ENCODE data around the gene MAMDC4. TPM values are rescaled to one million over a fixed set of nuclear protein-coding genes. Genes with fewer than 3 reads are reported as not detected.
A peak's percentile ranks its signal among the peaks of the same experiment; 100 is the strongest.

MAMDC4 gene
- total and polyA plus RNA-seq, 2 of the 8 experiments (the other 6 are each of a cell fraction or from before 2014, with no cell fraction given): 3.1 to 4.5 TPM

GRCh38 chr9:136829412-136829811, 22.7 kb upstream of the MAMDC4 start:
- no peak overlapping the region for H3K18ac ChIP-seq (ENCODE audit: extremely low read depth, low read length)
- TF ChIP-seq KDM1A (IDR thresholded peaks at IDR 0.05; ENCODE audit: borderline replicate concordance, low read length) (no peak), NANOG (IDR thresholded peaks at IDR 0.05; ENCODE audit: insufficient read depth, low read depth, low read length, poor library complexity, severe bottlenecking) (no peak), CTCF (IDR thresholded peaks at IDR 0.05; ENCODE audit: control extremely low read depth in 1 of 3, insufficient read depth in 1 of 3, low read depth in 1 of 3, low read length in 3 of 3) (peak in 1 of 3 experiments; percentile 10; a peak in 1 of 4 replicates), MAFK (IDR thresholded peaks at IDR 0.05; ENCODE audit: low read depth, low read length) (no peak)
- no peak overlapping the region for H2BK120ac ChIP-seq (replicated peaks; ENCODE audit: low read depth, low read length)
- WGBS, 2 experiments (ENCODE audit: extremely low coverage in 1 of 2, insufficient coverage in 1 of 2, insufficient read length in 1 of 2, insufficient replicate concordance in 2 of 2, low coverage in 1 of 2, low lambda C conversion rate in 2 of 2, missing lambda C conversion rate in 1 of 2): 93% methylated on average over 14 of the region's 14 CpGs; no CpG with 5 or more reads in 1 of the 2 experiments
- no peaks in the 10 kb centered on the region for H3K79me2 ChIP-seq (ENCODE audit: control insufficient read depth in 1 of 2, insufficient read depth in 2 of 2, low read length in 2 of 2)
- no peaks in the 10 kb centered on the region for H3K23me2 ChIP-seq (ENCODE audit: low read depth, low read length)
- no peak overlapping the region for H3K4me2 ChIP-seq (ENCODE audit: insufficient read depth in 1 of 2, low read depth in 2 of 2, low read length in 2 of 2)
- 0 out of 2 replicates have a peak, but pooled peaks cover 4% of the 10 kb centered on the region for H3K79me1 ChIP-seq (ENCODE audit: low read depth, low read length)
- CTCF ChIA-PET (ENCODE audit: partially characterized antibody): interaction anchor here (0.8 to 9.0 kb wide), 6 partner anchors 9 to 58 kb away, joined by 3 to 55 read pairs (median 3); partner anchors contain the start of gene AJM1
- H3K36me3 ChIP-seq (ENCODE audit: control insufficient read depth in 2 of 4, insufficient read depth in 4 of 4, low read length in 3 of 4): peaks cover 17 to 59% (median 44%) of the 10 kb centered on the region in 4 experiments
- no peaks in the 10 kb centered on the region for H3K27me3 ChIP-seq (replicated peaks in 1 of 4; ENCODE audit: control insufficient read depth in 3 of 4, extremely low read depth in 1 of 4, insufficient read depth in 3 of 4, low read length in 3 of 4)
- H3K4me1 ChIP-seq (replicated peaks in 1 of 4; ENCODE audit: control insufficient read depth in 3 of 4, insufficient read depth in 4 of 4, low read length in 3 of 4): no peaks in the 10 kb centered on the region
- H3K4me3 ChIP-seq (ENCODE audit: extremely low read depth in 1 of 4, insufficient read depth in 2 of 4, low read depth in 3 of 4, low read length in 4 of 4): no peak overlapping the region
- no peak overlapping the region for H3K23ac ChIP-seq (ENCODE audit: insufficient read length)
- no peak overlapping the region for H3K56ac ChIP-seq (replicated peaks; ENCODE audit: insufficient read length, low read depth, low read length)
- H4K91ac ChIP-seq (replicated peaks; ENCODE audit: insufficient read length, low read length): no peak overlapping the region
- H2BK5ac ChIP-seq (ENCODE audit: low read depth, low read length): no peak overlapping the region
- H3K27ac ChIP-seq (ENCODE audit: low read depth, low read length): no peak overlapping the region
- H3K9me3 ChIP-seq (ENCODE audit: insufficient read depth in 2 of 2, low read depth in 1 of 2, low read length in 1 of 2): no peaks in the 10 kb centered on the region
- no peak overlapping the region for H2AK5ac ChIP-seq (ENCODE audit: low read depth, low read length)
- no peak overlapping the region for H3K9ac ChIP-seq (replicated peaks in 1 of 4; ENCODE audit: extremely low read depth in 1 of 4, low read depth in 3 of 4, low read length in 3 of 4)
- no peak overlapping the region for H2BK20ac ChIP-seq (ENCODE audit: low read length)
- FAIRE-seq (no peak), DNase-seq (ENCODE audit: low read depth in 1 of 2, low spot score in 2 of 2) (no peak)
- H3K14ac ChIP-seq (ENCODE audit: insufficient read length): no peak overlapping the region
- peaks cover 5 to 25% of the 10 kb centered on the region in 2 experiments for H4K20me1 ChIP-seq (replicated peaks in 1 of 2; ENCODE audit: control insufficient read depth in 1 of 2, insufficient read depth in 2 of 2, low read length in 2 of 2)
- no peak overlapping the region for H4K8ac ChIP-seq (ENCODE audit: extremely low read depth, insufficient read depth, low read length)
- no peak overlapping the region for H2BK12ac ChIP-seq (ENCODE audit: low read depth, low read length)
- H3K4ac ChIP-seq (replicated peaks; ENCODE audit: insufficient read length, low read depth, low read length): no peak overlapping the region
- H2AFZ ChIP-seq (ENCODE audit: low read length): no peak overlapping the region
- H2BK15ac ChIP-seq (ENCODE audit: low read length): no peak overlapping the region
- H4K5ac ChIP-seq (ENCODE audit: insufficient read length, low read depth, low read length): no peak overlapping the region
- POLR2A ChIA-PET (ENCODE audit: partially characterized antibody): interaction anchor here (0.7 to 20.5 kb wide), 3 partner anchors 20 to 28 kb away, joined by 3 to 248 read pairs (median 3); partner anchors contain the start of genes MAMDC4 and RABL6

Measured in H1 (cell line).